Bronchial epithelial cell (primary cell): ENCODE data around the gene FAM120A. TPM values are rescaled to one million over a fixed set of nuclear protein-coding genes. Genes with fewer than 3 reads are reported as not detected.

Experiments
- DNase-seq: peaks from one replicate; pipeline ENCODE4 v3.0.0-alpha.2; 2010; ENCODE audit warnings: low read depth
- FAIRE-seq: peaks from 2 replicates; lab custom pipeline; 2011; peaks lifted over from hg19 to GRCh38; lab: Jason Lieb, UNC
- H3K27me3 ChIP-seq: 2 replicates; pipeline ENCODE4 v1.5.1; 2011; ENCODE audit warnings: low read length; ENCODE audit not compliant: control insufficient read depth, insufficient read depth
- H3K36me3 ChIP-seq: 2 replicates; pipeline ENCODE4 v1.5.1; 2011; ENCODE audit warnings: low read length; ENCODE audit not compliant: control insufficient read depth, insufficient read depth
- H3K4me3 ChIP-seq: 2 replicates; pipeline ENCODE4 v1.5.1; 2011; ENCODE audit warnings: mild to moderate bottlenecking, low read depth, low read length, control low read depth
- total RNA-seq: library from RNA; depleted of rRNA; stranded (reverse); fragments of >200 nt; gene quantifications from 2 replicates; pipeline ENCODE4 v1.2.1, GENCODE V29; 2014
- TF ChIP-seq, protein P1 (sequence below): IDR thresholded peaks from 2 replicates; pipeline ENCODE4 v1.5.1; 2011; ENCODE audit warnings: mild to moderate bottlenecking, moderate library complexity, low read length, control low read depth, inconsistent platforms; ENCODE audit not compliant: insufficient read depth, severe bottlenecking

Gene FAM120A
- total RNA-seq, 1 donor from 2014 or later, result 69.0 TPM

GRCh38 chr9:93594041-93594756 is 142.7 kb downstream of the FAM120A start:
- Histone ChIP-seq H3K27me3 (no peaks in the 10 kb centered on the region), H3K4me3 (no peak overlapping the region), H3K36me3 (no peaks in the 10 kb centered on the region)
- FAIRE-seq, result peak; percentile 89
- no peak for DNase-seq
- TF ChIP-seq, protein P1, sequence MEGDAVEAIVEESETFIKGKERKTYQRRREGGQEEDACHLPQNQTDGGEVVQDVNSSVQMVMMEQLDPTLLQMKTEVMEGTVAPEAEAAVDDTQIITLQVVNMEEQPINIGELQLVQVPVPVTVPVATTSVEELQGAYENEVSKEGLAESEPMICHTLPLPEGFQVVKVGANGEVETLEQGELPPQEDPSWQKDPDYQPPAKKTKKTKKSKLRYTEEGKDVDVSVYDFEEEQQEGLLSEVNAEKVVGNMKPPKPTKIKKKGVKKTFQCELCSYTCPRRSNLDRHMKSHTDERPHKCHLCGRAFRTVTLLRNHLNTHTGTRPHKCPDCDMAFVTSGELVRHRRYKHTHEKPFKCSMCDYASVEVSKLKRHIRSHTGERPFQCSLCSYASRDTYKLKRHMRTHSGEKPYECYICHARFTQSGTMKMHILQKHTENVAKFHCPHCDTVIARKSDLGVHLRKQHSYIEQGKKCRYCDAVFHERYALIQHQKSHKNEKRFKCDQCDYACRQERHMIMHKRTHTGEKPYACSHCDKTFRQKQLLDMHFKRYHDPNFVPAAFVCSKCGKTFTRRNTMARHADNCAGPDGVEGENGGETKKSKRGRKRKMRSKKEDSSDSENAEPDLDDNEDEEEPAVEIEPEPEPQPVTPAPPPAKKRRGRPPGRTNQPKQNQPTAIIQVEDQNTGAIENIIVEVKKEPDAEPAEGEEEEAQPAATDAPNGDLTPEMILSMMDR, result no peak

GRCh38 chr9:93595461-93595860 is 144.0 kb downstream of the FAM120A start:
- DNase-seq (no peak), FAIRE-seq (no peak)
- Histone ChIP-seq H3K27me3 (no peaks in the 10 kb centered on the region), H3K36me3 (no peaks in the 10 kb centered on the region), H3K4me3 (no peak overlapping the region)
- TF ChIP-seq, protein P1, result no peak

DNA sequence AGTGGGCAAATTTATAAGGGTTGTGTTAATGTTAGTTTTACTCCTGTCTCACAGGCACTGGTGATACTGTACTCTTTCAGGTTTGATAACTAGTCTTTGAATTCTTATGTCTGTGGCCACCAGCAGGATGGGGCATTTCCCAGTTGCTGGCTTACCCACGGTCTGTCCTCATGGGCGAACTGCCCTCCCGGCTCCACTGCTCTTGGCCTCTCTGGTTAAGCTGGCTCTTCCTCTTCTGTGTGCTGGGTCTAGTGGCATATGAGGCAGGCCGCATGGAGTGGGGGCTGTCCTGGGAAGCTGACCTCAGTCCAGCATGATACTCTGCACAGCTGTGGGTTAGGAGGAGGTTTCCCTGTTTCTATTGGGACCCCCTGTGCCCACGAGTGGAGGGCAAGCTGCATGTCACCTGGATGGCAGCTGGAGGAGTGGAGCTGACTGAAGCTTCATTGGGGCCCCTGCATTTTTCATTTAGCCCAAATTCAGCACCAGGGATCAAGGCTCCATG is 144.4 kb downstream of the FAM120A start:
- Histone ChIP-seq H3K4me3 (no peak overlapping the region), H3K27me3 (no peaks in the 10 kb centered on the region), H3K36me3 (no peaks in the 10 kb centered on the region)
- TF ChIP-seq, protein P1, result no peak
- FAIRE-seq (no peak), DNase-seq (no peak)

DNA sequence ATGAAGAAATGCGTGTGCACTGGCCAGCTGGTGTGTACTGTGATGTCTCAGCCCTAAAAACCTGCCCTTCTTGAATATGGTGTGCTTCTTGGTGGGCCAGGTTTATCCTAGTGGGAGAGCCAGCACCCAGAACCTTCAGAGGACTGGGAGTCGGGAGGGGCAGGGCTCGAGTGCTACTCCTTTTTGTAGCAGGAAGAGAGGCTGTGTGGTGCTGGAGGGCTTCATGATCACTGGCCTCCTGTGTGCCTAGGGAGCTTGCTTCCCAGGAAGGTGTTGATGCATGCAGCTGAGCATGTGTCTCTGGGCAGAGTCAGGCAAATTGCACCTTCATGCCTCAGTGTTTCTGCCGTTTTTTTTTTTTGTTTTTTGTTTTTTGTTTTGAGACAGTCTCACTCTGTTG is 144.9 kb downstream of the FAM120A start:
- TF ChIP-seq, protein P1, result no peak
- H3K4me3 ChIP-seq, result no peak overlapping the region
- H3K27me3 ChIP-seq, result no peaks in the 10 kb centered on the region
- DNase-seq, result no peak
- FAIRE-seq, result no peak
- no peaks in the 10 kb centered on the region for H3K36me3 ChIP-seq

GRCh38 chr9:93597142-93597706 is 145.7 kb downstream of the FAM120A start:
- DNase-seq (no peak), FAIRE-seq (no peak)
- Histone ChIP-seq H3K36me3 (no peaks in the 10 kb centered on the region), H3K27me3 (no peaks in the 10 kb centered on the region), H3K4me3 (no peak overlapping the region)
- TF ChIP-seq, protein P1, result no peak
